Measurements from ENCODE around the gene OSBPL3.

The OSBPL3 gene

DNA sequence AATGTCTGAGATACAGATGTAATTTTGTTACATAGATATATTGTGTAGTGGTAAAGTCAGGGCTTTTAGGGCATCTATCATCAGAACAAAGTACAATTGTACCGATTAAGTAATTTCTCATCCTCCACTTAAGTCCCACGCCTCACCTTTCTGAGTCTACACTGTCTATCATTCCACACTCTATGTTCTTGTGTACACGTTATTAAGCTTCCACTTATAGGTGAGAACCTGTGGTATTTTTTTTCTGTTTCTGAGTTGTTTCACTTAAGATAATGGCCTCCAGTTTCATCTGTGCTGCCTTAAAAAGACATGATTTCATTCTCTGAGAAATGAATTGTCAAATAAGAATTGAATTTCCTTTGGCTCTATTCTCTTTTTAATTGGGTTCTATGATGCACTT is 15.5 kb upstream of the OSBPL3 start:
- DNase-seq (ENCODE audit: low read depth), result no peak
- no peak overlapping the region for H3K4me3 ChIP-seq (ENCODE audit: low read length)
- TF ChIP-seq, protein P1, sequence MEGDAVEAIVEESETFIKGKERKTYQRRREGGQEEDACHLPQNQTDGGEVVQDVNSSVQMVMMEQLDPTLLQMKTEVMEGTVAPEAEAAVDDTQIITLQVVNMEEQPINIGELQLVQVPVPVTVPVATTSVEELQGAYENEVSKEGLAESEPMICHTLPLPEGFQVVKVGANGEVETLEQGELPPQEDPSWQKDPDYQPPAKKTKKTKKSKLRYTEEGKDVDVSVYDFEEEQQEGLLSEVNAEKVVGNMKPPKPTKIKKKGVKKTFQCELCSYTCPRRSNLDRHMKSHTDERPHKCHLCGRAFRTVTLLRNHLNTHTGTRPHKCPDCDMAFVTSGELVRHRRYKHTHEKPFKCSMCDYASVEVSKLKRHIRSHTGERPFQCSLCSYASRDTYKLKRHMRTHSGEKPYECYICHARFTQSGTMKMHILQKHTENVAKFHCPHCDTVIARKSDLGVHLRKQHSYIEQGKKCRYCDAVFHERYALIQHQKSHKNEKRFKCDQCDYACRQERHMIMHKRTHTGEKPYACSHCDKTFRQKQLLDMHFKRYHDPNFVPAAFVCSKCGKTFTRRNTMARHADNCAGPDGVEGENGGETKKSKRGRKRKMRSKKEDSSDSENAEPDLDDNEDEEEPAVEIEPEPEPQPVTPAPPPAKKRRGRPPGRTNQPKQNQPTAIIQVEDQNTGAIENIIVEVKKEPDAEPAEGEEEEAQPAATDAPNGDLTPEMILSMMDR (conservative IDR thresholded peaks at IDR 0.05; ENCODE audit: low read depth, low read length), result no peak

DNA sequence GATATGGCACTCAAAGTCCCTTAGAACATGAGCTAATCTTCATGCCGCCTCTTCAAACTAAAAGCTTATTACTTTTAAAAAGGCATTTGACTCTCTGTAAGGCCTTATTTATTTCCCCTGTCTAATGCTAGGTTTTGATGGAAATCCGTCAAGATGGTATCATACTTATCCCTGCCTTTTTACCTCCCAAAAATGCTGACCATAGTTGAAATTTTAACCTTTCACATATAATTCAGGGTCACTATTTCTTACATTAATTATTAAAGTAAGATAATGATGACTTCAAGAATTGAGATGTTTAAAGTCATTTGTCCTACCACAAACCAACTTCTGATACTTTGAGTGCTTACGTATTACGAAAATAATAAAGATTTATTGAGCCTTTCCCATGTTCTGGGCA is 12.3 kb upstream of the OSBPL3 start:
- H3K4me3 ChIP-seq (ENCODE audit: low read length), result no peak overlapping the region
- no peak for DNase-seq (ENCODE audit: low read depth)
- TF ChIP-seq, protein P1 (conservative IDR thresholded peaks at IDR 0.05; ENCODE audit: low read depth, low read length), result no peak

DNA sequence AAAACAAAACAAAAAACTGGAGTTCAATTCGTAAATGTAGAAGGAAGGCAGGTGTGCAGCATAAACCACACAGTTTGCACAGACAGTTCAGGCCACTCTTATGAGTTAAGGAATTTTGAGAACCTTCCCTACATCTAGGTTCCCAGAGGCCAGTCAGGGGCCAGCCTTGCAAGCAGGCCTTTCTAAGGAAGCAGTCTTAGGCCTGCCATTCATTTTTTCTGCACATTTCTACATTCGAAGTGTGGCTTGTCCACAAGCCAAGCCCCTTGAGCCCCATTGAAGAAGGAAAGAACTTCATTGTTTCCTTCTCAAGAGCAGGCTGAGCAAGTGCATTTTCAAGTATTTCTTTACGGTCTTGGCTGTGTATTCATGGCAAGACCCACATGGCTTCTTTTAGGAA is 11.4 kb upstream of the OSBPL3 start:
- TF ChIP-seq, protein P1 (conservative IDR thresholded peaks at IDR 0.05; ENCODE audit: low read depth, low read length), result no peak
- DNase-seq (ENCODE audit: low read depth), result no peak
- H3K4me3 ChIP-seq (ENCODE audit: low read length), result no peak overlapping the region

DNA sequence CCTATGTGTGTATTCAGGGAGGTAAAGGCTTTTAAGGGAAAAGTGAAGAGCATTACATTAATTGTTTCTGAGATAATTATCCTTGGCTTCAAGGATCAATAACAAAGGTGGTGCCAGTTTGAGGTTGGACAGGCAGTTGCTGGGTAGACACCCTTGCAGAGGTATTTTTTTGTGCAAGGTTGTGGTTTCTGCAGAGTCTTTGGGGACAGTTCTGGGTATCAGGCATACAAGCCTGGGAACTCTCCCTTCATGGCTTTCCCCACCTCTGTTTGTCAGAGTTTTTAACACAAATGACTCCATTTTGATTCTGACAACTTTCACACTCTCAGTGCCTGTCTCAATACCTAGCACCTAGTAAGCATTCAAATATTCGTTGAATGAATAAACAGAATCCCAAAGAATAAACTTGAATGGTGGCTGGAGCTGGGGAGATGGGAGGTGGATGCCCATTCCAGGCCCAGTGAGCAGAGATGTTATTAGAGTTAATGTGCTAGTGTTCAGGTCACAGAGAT is 7.4 kb upstream of the OSBPL3 start:
- no peak overlapping the region for H3K4me3 ChIP-seq (ENCODE audit: low read length)
- no peak for DNase-seq (ENCODE audit: low read depth)
- TF ChIP-seq, protein P1 (conservative IDR thresholded peaks at IDR 0.05; ENCODE audit: low read depth, low read length), result no peak

DNA sequence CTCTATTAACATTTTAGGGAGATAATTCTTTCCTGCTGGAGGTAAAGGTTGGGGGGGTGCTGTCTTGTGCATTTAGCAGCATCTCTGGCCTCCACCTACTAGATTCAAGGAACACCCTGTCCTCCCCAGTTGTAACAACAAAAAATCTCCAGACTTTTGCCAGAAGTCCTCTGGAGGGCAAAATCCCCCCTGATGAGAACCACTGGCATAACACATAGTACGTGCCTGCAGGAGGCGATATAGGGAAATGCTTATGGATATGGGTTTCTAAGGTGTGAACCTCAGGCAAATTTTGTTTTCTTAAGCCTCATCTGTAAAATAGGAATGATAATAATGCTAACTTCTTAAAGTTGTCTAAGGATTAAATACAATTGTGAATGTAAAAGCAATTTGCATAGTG is 2.9 kb upstream of the OSBPL3 start:
- TF ChIP-seq, protein P1 (conservative IDR thresholded peaks at IDR 0.05; ENCODE audit: low read depth, low read length), result peak; percentile 50
- DNase-seq (ENCODE audit: low read depth), result no peak
- no peak overlapping the region for H3K4me3 ChIP-seq (ENCODE audit: low read length)

DNA sequence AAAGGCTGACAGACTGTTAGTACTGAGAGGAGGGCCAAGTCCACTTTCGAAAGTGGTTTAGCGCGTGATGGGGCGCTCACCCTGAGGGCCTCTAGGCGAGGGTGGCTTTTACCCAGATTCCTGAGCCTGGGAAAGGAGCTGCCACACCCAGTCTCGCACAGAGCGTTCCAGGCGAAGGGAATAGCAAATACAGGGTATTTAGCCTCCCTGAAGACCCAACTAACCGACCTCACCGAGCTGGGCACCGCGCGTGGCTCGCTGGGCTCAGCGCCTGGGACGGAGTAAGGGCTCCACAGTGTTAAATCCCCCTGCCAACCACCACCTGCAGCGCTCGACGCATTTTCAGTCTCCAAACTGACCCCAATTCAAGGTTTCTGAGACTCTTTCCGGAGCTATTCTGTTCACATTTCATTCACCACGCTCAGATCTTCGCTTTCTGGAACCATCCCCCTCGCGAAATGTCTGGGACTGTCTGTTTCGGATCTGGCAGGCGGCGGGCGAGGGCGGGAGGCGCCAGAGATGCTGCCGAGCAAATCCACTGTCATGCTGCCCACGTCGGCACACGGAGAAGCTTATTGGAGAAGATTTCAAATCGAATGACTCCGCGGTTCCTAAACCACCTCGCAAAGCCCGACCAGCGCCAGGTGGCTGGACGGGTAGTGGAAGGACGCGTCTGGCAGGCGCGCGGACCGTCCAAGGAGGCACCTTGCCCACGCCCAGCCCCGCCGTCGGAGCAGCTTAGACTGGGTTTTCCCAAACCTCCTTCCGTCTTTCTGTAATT is 1.4 kb upstream of the OSBPL3 start:
- no peak for DNase-seq (ENCODE audit: low read depth)
- TF ChIP-seq, protein P1 (conservative IDR thresholded peaks at IDR 0.05; ENCODE audit: low read depth, low read length), result no peak
- H3K4me3 ChIP-seq (ENCODE audit: low read length), result peak overlapping the region; percentile 80

Measured in retinal pigment epithelial cell (primary cell).